ENCODE results near the gene EXOC2.

Gene EXOC2

DNA sequence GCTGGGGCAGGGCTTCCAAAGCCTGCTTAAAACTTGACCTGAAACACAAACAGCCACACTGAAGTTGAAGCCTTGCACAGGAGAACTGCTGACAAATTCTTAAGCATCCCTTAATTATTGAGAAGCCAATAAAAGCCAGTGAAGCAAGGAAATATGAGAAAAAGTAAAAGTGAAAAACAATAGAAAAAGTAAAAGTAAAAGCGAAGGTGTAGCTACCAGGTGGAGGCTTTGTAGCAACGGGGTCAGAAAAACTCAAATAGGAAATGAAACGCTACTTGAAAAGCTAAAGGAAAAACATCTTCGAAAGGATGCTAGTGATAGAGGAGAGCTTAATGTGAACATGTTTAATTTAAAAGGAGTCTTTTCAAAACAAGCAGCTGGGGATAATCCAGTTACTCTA, 203.9 kb downstream of the EXOC2 start:
- no peak for ATAC-seq
- TF ChIP-seq ESRRG (CRISPR knock-in tag; IDR thresholded peaks at IDR 0.05), result no peak
- TF ChIP-seq BACH2 (CRISPR knock-in tag; IDR thresholded peaks at IDR 0.05; ENCODE audit: borderline replicate concordance), result no peak
- TF ChIP-seq, protein P1, sequence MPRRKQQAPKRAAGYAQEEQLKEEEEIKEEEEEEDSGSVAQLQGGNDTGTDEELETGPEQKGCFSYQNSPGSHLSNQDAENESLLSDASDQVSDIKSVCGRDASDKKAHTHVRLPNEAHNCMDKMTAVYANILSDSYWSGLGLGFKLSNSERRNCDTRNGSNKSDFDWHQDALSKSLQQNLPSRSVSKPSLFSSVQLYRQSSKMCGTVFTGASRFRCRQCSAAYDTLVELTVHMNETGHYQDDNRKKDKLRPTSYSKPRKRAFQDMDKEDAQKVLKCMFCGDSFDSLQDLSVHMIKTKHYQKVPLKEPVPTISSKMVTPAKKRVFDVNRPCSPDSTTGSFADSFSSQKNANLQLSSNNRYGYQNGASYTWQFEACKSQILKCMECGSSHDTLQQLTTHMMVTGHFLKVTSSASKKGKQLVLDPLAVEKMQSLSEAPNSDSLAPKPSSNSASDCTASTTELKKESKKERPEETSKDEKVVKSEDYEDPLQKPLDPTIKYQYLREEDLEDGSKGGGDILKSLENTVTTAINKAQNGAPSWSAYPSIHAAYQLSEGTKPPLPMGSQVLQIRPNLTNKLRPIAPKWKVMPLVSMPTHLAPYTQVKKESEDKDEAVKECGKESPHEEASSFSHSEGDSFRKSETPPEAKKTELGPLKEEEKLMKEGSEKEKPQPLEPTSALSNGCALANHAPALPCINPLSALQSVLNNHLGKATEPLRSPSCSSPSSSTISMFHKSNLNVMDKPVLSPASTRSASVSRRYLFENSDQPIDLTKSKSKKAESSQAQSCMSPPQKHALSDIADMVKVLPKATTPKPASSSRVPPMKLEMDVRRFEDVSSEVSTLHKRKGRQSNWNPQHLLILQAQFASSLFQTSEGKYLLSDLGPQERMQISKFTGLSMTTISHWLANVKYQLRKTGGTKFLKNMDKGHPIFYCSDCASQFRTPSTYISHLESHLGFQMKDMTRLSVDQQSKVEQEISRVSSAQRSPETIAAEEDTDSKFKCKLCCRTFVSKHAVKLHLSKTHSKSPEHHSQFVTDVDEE (CRISPR knock-in tag; IDR thresholded peaks at IDR 0.05), result no peak
- TF ChIP-seq OSR1 (CRISPR knock-in tag; IDR thresholded peaks at IDR 0.05), result no peak
- no peak for TF ChIP-seq RARB (CRISPR knock-in tag; IDR thresholded peaks at IDR 0.05)
- TF ChIP-seq, protein P2, sequence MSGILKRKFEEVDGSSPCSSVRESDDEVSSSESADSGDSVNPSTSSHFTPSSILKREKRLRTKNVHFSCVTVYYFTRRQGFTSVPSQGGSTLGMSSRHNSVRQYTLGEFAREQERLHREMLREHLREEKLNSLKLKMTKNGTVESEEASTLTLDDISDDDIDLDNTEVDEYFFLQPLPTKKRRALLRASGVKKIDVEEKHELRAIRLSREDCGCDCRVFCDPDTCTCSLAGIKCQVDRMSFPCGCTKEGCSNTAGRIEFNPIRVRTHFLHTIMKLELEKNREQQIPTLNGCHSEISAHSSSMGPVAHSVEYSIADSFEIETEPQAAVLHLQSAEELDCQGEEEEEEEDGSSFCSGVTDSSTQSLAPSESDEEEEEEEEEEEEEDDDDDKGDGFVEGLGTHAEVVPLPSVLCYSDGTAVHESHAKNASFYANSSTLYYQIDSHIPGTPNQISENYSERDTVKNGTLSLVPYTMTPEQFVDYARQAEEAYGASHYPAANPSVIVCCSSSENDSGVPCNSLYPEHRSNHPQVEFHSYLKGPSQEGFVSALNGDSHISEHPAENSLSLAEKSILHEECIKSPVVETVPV (CRISPR knock-in tag; IDR thresholded peaks at IDR 0.05), result no peak
- TF ChIP-seq TOX (CRISPR knock-in tag; IDR thresholded peaks at IDR 0.05; ENCODE audit: borderline replicate concordance), result no peak
- no peak for TF ChIP-seq ZNF70 (CRISPR knock-in tag; IDR thresholded peaks at IDR 0.05)
- no peak for TF ChIP-seq SNAI2 (CRISPR knock-in tag; IDR thresholded peaks at IDR 0.05)

DNA sequence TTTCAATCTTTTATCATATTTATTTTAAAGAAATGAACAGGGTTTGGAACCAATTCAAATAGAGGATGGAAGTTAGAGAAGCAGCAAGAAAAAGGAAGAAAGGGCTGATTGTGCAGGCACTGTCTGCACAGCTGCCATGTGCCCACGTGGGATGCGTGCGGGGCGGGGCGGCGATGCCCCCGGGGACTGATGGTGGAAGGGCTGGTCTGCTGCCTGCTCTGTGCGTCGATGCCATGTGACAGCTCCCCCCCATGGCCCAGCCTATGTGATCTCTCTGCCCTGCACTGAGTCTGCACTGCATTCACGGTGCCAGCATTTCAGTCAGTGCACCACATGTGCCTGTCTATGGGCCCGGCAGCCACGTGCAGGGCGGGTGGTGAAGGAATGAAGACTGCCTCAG, 205.0 kb downstream of the EXOC2 start:
- TF ChIP-seq, protein P2 (CRISPR knock-in tag; IDR thresholded peaks at IDR 0.05), result no peak
- TF ChIP-seq ZC3H10 (CRISPR knock-in tag; IDR thresholded peaks at IDR 0.05) (no peak), OSR1 (CRISPR knock-in tag; IDR thresholded peaks at IDR 0.05) (no peak), RARB (CRISPR knock-in tag; IDR thresholded peaks at IDR 0.05) (no peak), ZFP30 (CRISPR knock-in tag; IDR thresholded peaks at IDR 0.05) (no peak), SNAI2 (CRISPR knock-in tag; IDR thresholded peaks at IDR 0.05) (no peak), BACH2 (CRISPR knock-in tag; IDR thresholded peaks at IDR 0.05; ENCODE audit: borderline replicate concordance) (no peak), ZNF565 (CRISPR knock-in tag; conservative IDR thresholded peaks at IDR 0.05; ENCODE audit: low read depth) (no peak), CSDC2 (CRISPR knock-in tag; IDR thresholded peaks at IDR 0.05) (no peak)

DNA sequence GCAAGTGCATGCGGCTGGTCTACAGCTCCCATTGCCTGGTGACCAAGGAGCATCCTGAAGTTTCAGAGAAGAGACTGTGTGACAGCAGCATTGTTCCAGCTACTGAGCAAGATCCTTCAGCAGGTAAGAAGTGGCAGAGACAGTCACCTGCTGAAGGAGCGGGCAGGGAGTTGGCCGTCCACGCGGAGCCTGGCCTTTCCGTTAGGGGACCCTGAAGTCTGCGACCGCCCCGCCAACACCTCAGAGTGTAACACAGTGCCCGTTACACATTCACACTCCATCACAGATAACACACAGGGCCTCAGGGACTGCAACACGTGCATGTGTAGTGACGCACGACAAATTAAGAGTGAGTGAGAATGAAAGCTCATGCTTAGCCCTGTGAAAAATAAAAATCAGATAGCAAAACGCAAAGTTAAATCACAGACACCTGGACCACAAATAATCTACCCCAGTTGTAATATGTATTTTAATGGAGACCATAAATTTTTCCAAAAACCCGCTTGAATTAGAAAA, 207.2 kb downstream of the EXOC2 start:
- ATAC-seq, result no peak
- TF ChIP-seq, protein P3, sequence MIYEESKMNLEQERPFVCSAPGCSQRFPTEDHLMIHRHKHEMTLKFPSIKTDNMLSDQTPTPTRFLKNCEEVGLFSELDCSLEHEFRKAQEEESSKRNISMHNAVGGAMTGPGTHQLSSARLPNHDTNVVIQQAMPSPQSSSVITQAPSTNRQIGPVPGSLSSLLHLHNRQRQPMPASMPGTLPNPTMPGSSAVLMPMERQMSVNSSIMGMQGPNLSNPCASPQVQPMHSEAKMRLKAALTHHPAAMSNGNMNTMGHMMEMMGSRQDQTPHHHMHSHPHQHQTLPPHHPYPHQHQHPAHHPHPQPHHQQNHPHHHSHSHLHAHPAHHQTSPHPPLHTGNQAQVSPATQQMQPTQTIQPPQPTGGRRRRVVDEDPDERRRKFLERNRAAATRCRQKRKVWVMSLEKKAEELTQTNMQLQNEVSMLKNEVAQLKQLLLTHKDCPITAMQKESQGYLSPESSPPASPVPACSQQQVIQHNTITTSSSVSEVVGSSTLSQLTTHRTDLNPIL (CRISPR knock-in tag; IDR thresholded peaks at IDR 0.05; ENCODE audit: low read depth), result no peak
- TF ChIP-seq OSR1 (CRISPR knock-in tag; IDR thresholded peaks at IDR 0.05) (no peak), ZFP3 (CRISPR knock-in tag; IDR thresholded peaks at IDR 0.05) (no peak), ISL1 (CRISPR knock-in tag; IDR thresholded peaks at IDR 0.05) (no peak), TCF4 (CRISPR knock-in tag; IDR thresholded peaks at IDR 0.05; ENCODE audit: borderline replicate concordance) (no peak), GLIS3 (CRISPR knock-in tag; IDR thresholded peaks at IDR 0.05) (no peak), BACH2 (CRISPR knock-in tag; IDR thresholded peaks at IDR 0.05; ENCODE audit: borderline replicate concordance) (no peak), CSDC2 (CRISPR knock-in tag; IDR thresholded peaks at IDR 0.05) (no peak), ZNF565 (CRISPR knock-in tag; conservative IDR thresholded peaks at IDR 0.05; ENCODE audit: low read depth) (no peak)
- TF ChIP-seq, protein P1 (CRISPR knock-in tag; IDR thresholded peaks at IDR 0.05), result no peak
- TF ChIP-seq, protein P2 (CRISPR knock-in tag; IDR thresholded peaks at IDR 0.05), result no peak

More for the DNA sequence above, 205.0 kb downstream of the EXOC2 start:
- no peak for ATAC-seq

Measured in SK-N-SH treated with all-trans-retinoic acid at 6 μM for 48 hours (cell line).